ENCODE results near the gene OST4. TPM values are rescaled to one million over a fixed set of nuclear protein-coding genes. Genes with fewer than 3 reads are reported as not detected.

The OST4 gene
- polyA plus RNA-seq, 1 donor (not counting 4 experiments of a cell fraction or from before 2014, with no cell fraction given), result 393 TPM

- Histone ChIP-seq H3K4me2 (ENCODE audit: control insufficient read depth, extremely low read depth, insufficient read depth, low read depth, low read length) (no peak overlapping the region), H3K4me3 (ENCODE audit: control insufficient read depth in 2 of 3, extremely low read depth in 1 of 3, insufficient read depth in 2 of 3, low read depth in 1 of 3, low read length in 3 of 3) (no peak overlapping the region), H3K9me3 (ENCODE audit: control insufficient read depth, low read depth, low read length) (no peaks in the 10 kb centered on the region), H4K20me1 (ENCODE audit: control insufficient read depth, extremely low read depth, insufficient read depth, low read length) (no peaks in the 10 kb centered on the region), H3K27ac (ENCODE audit: control insufficient read depth, insufficient read depth, low read length) (no peak overlapping the region), H3K27me3 (ENCODE audit: control insufficient read depth, extremely low read depth, insufficient read depth, low read length) (no peaks in the 10 kb centered on the region), H3K9me1 (ENCODE audit: control insufficient read depth, extremely low read depth, insufficient read depth, low read length) (no peaks in the 10 kb centered on the region), H3K4me1 (ENCODE audit: control insufficient read depth, extremely low read depth, insufficient read depth, low read length) (peaks cover 18% of the 10 kb centered on the region), H3K9ac (ENCODE audit: control insufficient read depth, extremely low read depth, insufficient read depth, low read length) (no peak overlapping the region), H3K36me3 (ENCODE audit: control insufficient read depth in 2 of 2, extremely low read depth in 1 of 2, insufficient read depth in 2 of 2, low read length in 2 of 2) (no peaks in the 10 kb centered on the region), H3K79me2 (ENCODE audit: control insufficient read depth, insufficient read depth, low read length) (no peaks in the 10 kb centered on the region), H2AFZ (ENCODE audit: control insufficient read depth, low read length) (no peak overlapping the region)
- FAIRE-seq (no peak), DNase-seq (ENCODE audit: low read depth, low spot score) (no peak)
- no peak for TF ChIP-seq EZH2 (IDR thresholded peaks at IDR 0.05; ENCODE audit: low read length)
- no peak for TF ChIP-seq CTCF (optimal IDR thresholded peaks at IDR 0.05 in 1 of 3, IDR thresholded peaks at IDR 0.05 in 1 of 3, conservative IDR thresholded peaks at IDR 0.05 in 1 of 3; ENCODE audit: extremely low read depth in 1 of 3, insufficient read depth in 2 of 3, low read length in 3 of 3)
- dilution Hi-C loops (cut with MboI; ENCODE audit: extremely low pct_ligation_motif_present, low sequenced_read_pairs), result no loop called here
Measured at GRCh38 chr2:27083410-27084296, 12.2 kb upstream of the OST4 start.

GRCh38 chr2:27082773-27083409 lies 11.4 kb upstream of the OST4 start:
- Histone ChIP-seq H2AFZ (ENCODE audit: control insufficient read depth, low read length) (no peak overlapping the region), H3K36me3 (ENCODE audit: control insufficient read depth in 2 of 2, extremely low read depth in 1 of 2, insufficient read depth in 2 of 2, low read length in 2 of 2) (no peaks in the 10 kb centered on the region), H3K9me1 (ENCODE audit: control insufficient read depth, extremely low read depth, insufficient read depth, low read length) (no peaks in the 10 kb centered on the region), H4K20me1 (ENCODE audit: control insufficient read depth, extremely low read depth, insufficient read depth, low read length) (no peaks in the 10 kb centered on the region), H3K27ac (ENCODE audit: control insufficient read depth, insufficient read depth, low read length) (no peak overlapping the region), H3K4me3 (ENCODE audit: control insufficient read depth in 2 of 3, extremely low read depth in 1 of 3, insufficient read depth in 2 of 3, low read depth in 1 of 3, low read length in 3 of 3) (no peak overlapping the region), H3K79me2 (ENCODE audit: control insufficient read depth, insufficient read depth, low read length) (no peaks in the 10 kb centered on the region), H3K4me1 (ENCODE audit: control insufficient read depth, extremely low read depth, insufficient read depth, low read length) (peaks cover 19% of the 10 kb centered on the region), H3K27me3 (ENCODE audit: control insufficient read depth, extremely low read depth, insufficient read depth, low read length) (no peaks in the 10 kb centered on the region), H3K9me3 (ENCODE audit: control insufficient read depth, low read depth, low read length) (no peaks in the 10 kb centered on the region), H3K9ac (ENCODE audit: control insufficient read depth, extremely low read depth, insufficient read depth, low read length) (no peak overlapping the region), H3K4me2 (ENCODE audit: control insufficient read depth, extremely low read depth, insufficient read depth, low read depth, low read length) (no peak overlapping the region)
- TF ChIP-seq EZH2 (IDR thresholded peaks at IDR 0.05; ENCODE audit: low read length) (no peak), CTCF (optimal IDR thresholded peaks at IDR 0.05 in 1 of 3, IDR thresholded peaks at IDR 0.05 in 1 of 3, conservative IDR thresholded peaks at IDR 0.05 in 1 of 3; ENCODE audit: extremely low read depth in 1 of 3, insufficient read depth in 2 of 3, low read length in 3 of 3) (no peak)
- no peak for DNase-seq (ENCODE audit: low read depth, low spot score)
- FAIRE-seq, result no peak
- dilution Hi-C loops (cut with MboI; ENCODE audit: extremely low pct_ligation_motif_present, low sequenced_read_pairs), result no loop called here
